ENCODE results near the gene UTP20. TPM values are rescaled to one million over a fixed set of nuclear protein-coding genes. Genes with fewer than 3 reads are reported as not detected.
A peak's percentile ranks its signal among the peaks of the same experiment; 100 is the strongest.
"Not testable (repeated sequence)": the region's sequence is repeated elsewhere in the genome, so short reads cannot be mapped to it uniquely, and the experiment has no call there.

UTP20 gene
- total RNA-seq, 1 donor from 2014 or later = 16.2 TPM

DNA sequence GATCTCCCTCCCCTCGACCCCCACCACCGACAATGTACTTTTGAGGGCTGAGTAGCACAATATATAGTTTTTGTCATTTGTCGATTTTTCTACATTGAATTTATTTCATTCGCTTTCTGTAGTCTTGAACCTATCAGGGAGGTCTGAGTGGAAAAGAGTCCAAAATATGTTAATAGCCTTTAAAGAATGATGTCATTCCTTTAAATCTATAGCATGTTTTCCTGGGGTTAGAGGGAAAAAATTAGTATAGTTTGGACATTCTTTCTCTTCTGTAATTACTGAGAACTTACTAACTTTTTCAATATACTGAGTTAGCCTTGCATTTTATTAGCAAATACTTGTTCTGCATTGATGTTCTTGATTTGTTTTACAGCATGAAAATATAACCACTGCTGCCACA, 71.8 kb downstream of the UTP20 start:
- H3K27me3 ChIP-seq (ENCODE audit: control insufficient read depth in 3 of 3, insufficient read depth in 3 of 3, low read length in 3 of 3) = no peaks in the 10 kb centered on the region
- peaks cover 9 to 45% (median 33%) of the 10 kb centered on the region in 3 donors for H3K36me3 ChIP-seq (ENCODE audit: control insufficient read depth in 3 of 3, insufficient read depth in 3 of 3, low read length in 3 of 3)
- H3K4me3 ChIP-seq (ENCODE audit: low read length in 3 of 3) = no peak overlapping the region
- H3K4me1 ChIP-seq (ENCODE audit: control insufficient read depth in 3 of 3, insufficient read depth in 3 of 3, low read length in 3 of 3) = no peaks in the 10 kb centered on the region
- no peak overlapping the region for H3K27ac ChIP-seq (ENCODE audit: low read depth, low read length)
- H3K9me3 ChIP-seq (ENCODE audit: control insufficient read depth in 3 of 3, low read length in 3 of 3) = no peaks in the 10 kb centered on the region
- no peak overlapping the region for H3K9ac ChIP-seq (ENCODE audit: low read depth in 1 of 3, low read length in 3 of 3)

DNA sequence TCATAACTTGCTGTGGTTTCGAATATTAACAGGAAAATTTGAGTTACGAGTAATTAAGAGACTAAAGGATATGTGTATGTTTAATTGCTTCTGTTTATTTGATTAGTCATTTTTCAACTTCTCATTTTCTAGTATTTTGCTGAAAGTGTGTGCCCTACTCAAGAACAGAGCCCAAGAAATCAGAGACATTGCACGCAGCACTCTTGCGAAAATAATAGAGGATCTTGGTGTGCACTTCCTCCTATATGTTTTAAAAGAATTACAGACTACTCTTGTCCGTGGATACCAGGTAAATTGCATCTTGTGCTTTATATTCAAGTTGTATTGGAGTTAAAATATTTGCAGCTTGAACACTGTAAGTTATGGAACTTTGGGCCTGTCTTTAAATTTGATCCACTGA, 76.9 kb downstream of the UTP20 start:
- no peak overlapping the region for H3K4me3 ChIP-seq (ENCODE audit: low read length in 3 of 3)
- H3K36me3 ChIP-seq (ENCODE audit: control insufficient read depth in 3 of 3, insufficient read depth in 3 of 3, low read length in 3 of 3) = peaks cover 19 to 32% (median 27%) of the 10 kb centered on the region in 3 donors
- no peaks in the 10 kb centered on the region for H3K4me1 ChIP-seq (ENCODE audit: control insufficient read depth in 3 of 3, insufficient read depth in 3 of 3, low read length in 3 of 3)
- H3K27ac ChIP-seq (ENCODE audit: low read depth, low read length) = no peak overlapping the region
- no peaks in the 10 kb centered on the region for H3K9me3 ChIP-seq (ENCODE audit: control insufficient read depth in 3 of 3, low read length in 3 of 3)
- H3K27me3 ChIP-seq (ENCODE audit: control insufficient read depth in 3 of 3, insufficient read depth in 3 of 3, low read length in 3 of 3) = no peaks in the 10 kb centered on the region
- H3K9ac ChIP-seq (ENCODE audit: low read depth in 1 of 3, low read length in 3 of 3) = no peak overlapping the region

DNA sequence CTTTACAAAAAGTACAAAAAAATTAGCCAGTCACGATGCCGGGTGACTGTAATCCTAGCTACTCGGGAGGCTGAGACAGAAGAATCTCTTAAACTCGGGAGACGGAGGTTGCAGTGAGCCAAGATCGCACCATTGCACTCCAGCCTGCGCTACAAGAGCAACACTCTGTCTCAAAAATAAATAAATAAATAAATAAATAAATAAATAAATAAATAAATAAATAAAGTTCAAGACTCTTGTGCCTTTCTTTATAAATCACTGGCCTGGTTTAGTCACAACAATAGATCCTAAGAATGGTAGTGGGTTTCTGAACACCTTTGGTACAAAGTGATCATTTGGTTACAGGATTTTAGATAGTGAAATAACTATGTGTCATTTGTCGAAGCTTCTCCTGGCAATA, 81.5 kb downstream of the UTP20 start:
- no peak overlapping the region for H3K27ac ChIP-seq (ENCODE audit: low read depth, low read length)
- no peaks in the 10 kb centered on the region for H3K9me3 ChIP-seq (ENCODE audit: control insufficient read depth in 3 of 3, low read length in 3 of 3)
- H3K4me1 ChIP-seq (ENCODE audit: control insufficient read depth in 3 of 3, insufficient read depth in 3 of 3, low read length in 3 of 3) = no peaks in the 10 kb centered on the region
- no peaks in the 10 kb centered on the region for H3K27me3 ChIP-seq (ENCODE audit: control insufficient read depth in 3 of 3, insufficient read depth in 3 of 3, low read length in 3 of 3)
- H3K9ac ChIP-seq (ENCODE audit: low read depth in 1 of 3, low read length in 3 of 3) = no peak overlapping the region
- peaks cover 23 to 43% (median 35%) of the 10 kb centered on the region in 3 donors for H3K36me3 ChIP-seq (ENCODE audit: control insufficient read depth in 3 of 3, insufficient read depth in 3 of 3, low read length in 3 of 3)
- H3K4me3 ChIP-seq (ENCODE audit: low read length in 3 of 3) = no peak overlapping the region

DNA sequence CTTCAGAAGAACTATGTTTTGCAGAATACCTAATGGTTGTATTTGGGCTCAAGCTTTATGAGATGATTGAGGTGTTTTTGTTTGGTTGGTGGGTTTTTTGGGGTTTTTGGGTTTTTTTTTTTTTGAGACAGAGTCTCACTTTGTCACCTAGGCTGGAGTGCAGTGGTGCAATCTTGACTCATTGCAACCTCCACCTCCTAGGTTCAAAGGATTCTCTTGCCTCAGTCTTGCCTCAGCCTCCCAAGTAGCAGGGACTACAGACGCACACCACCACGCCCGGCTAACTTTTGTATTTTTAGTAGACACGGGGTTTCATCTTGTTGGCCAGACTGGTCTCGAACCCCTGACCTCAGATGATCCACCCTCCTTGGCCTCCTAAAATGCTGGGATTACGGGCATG, 88.1 kb downstream of the UTP20 start:
- Histone ChIP-seq H3K27ac (ENCODE audit: low read depth, low read length) (no peak overlapping the region), H3K4me3 (ENCODE audit: low read length in 3 of 3) (no peak overlapping the region), H3K4me1 (ENCODE audit: control insufficient read depth in 3 of 3, insufficient read depth in 3 of 3, low read length in 3 of 3) (peaks cover 0 to 7% (median 5%) of the 10 kb centered on the region in 3 donors), H3K9ac (ENCODE audit: low read depth in 1 of 3, low read length in 3 of 3) (no peak overlapping the region), H3K27me3 (ENCODE audit: control insufficient read depth in 3 of 3, insufficient read depth in 3 of 3, low read length in 3 of 3) (no peaks in the 10 kb centered on the region), H3K9me3 (ENCODE audit: control insufficient read depth in 3 of 3, low read length in 3 of 3) (no peaks in the 10 kb centered on the region), H3K36me3 (ENCODE audit: control insufficient read depth in 3 of 3, insufficient read depth in 3 of 3, low read length in 3 of 3) (peaks cover 28 to 59% (median 55%) of the 10 kb centered on the region in 3 donors)

DNA sequence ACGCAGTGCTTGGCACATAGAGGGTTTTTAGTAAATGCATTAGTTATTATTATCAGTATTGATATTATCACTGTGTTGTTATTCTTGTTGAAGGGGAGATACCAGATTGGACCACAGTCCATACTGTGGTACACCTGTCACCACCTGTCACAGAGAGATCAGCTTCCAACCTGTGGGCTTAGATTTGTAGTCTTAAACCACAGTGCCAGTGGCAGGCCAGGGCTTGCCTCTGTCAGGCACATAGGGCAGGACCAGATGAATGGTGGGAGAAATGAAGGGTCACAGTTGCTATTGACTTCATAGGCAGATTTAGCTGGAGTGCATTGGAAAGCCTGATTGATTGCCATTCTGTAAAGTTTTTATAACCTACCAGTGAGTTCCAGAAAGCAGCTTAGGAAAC, 92.5 kb downstream of the UTP20 start:
- H3K27me3 ChIP-seq (ENCODE audit: control insufficient read depth in 3 of 3, insufficient read depth in 3 of 3, low read length in 3 of 3) = no peaks in the 10 kb centered on the region
- no peak overlapping the region for H3K4me3 ChIP-seq (ENCODE audit: low read length in 3 of 3)
- no peak overlapping the region for H3K9ac ChIP-seq (ENCODE audit: low read depth in 1 of 3, low read length in 3 of 3)
- H3K4me1 ChIP-seq (ENCODE audit: control insufficient read depth in 3 of 3, insufficient read depth in 3 of 3, low read length in 3 of 3) = peaks cover 0 to 7% (median 5%) of the 10 kb centered on the region in 3 donors
- H3K27ac ChIP-seq (ENCODE audit: low read depth, low read length) = no peak overlapping the region
- no peaks in the 10 kb centered on the region for H3K9me3 ChIP-seq (ENCODE audit: control insufficient read depth in 3 of 3, low read length in 3 of 3)
- peaks cover 28 to 57% (median 55%) of the 10 kb centered on the region in 3 donors for H3K36me3 ChIP-seq (ENCODE audit: control insufficient read depth in 3 of 3, insufficient read depth in 3 of 3, low read length in 3 of 3)

DNA sequence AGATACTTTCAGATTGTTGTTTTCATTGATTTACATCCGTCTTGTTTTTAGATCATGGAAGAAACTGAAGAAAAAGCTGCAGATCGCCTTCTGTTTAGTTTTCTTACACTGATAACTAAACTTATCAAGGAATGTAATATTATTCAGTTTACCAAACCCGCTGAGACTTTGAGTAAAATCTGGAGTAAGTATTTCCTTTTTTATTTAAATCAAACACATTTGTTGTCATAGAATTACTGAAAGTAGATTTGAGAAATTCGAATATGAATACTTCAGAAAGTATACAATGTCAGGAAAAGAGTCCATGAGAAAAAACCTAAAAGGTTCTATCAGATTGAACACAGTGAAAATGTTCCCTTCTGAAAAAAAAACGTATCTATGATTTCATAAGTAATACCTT, 95.7 kb downstream of the UTP20 start:
- H3K9me3 ChIP-seq (ENCODE audit: control insufficient read depth in 3 of 3, low read length in 3 of 3) = no peaks in the 10 kb centered on the region
- peaks cover 0 to 7% (median 5%) of the 10 kb centered on the region in 3 donors for H3K4me1 ChIP-seq (ENCODE audit: control insufficient read depth in 3 of 3, insufficient read depth in 3 of 3, low read length in 3 of 3)
- no peak overlapping the region for H3K27ac ChIP-seq (ENCODE audit: low read depth, low read length)
- H3K27me3 ChIP-seq (ENCODE audit: control insufficient read depth in 3 of 3, insufficient read depth in 3 of 3, low read length in 3 of 3) = no peaks in the 10 kb centered on the region
- H3K4me3 ChIP-seq (ENCODE audit: low read length in 3 of 3) = no peak overlapping the region
- H3K9ac ChIP-seq (ENCODE audit: low read depth in 1 of 3, low read length in 3 of 3) = no peak overlapping the region
- peaks cover 34 to 57% (median 42%) of the 10 kb centered on the region in 3 donors for H3K36me3 ChIP-seq (ENCODE audit: control insufficient read depth in 3 of 3, insufficient read depth in 3 of 3, low read length in 3 of 3)

GRCh38 chr12:101379149-101379548, 99.2 kb downstream of the UTP20 start:
- no peaks in the 10 kb centered on the region for H3K27me3 ChIP-seq (ENCODE audit: control insufficient read depth in 3 of 3, insufficient read depth in 3 of 3, low read length in 3 of 3)
- peaks cover 31 to 67% (median 44%) of the 10 kb centered on the region in 3 donors for H3K36me3 ChIP-seq (ENCODE audit: control insufficient read depth in 3 of 3, insufficient read depth in 3 of 3, low read length in 3 of 3)

DNA sequence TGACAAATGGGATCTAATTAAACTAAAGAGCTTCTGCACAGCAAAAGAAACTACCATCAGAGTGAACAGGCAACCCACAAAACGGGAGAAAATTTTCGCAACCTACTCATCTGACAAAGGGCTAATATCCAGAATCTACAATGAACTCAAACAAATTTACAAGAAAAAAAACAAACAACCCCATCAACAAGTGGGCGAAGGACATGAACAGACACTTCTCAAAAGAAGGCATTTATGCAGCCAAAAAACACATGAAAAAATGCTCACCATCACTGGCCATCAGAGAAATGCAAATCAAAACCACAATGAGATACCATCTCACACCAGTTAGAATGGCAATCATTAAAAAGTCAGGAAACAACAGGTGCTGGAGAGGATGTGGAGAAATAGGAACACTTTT, 111.3 kb downstream of the UTP20 start:
- not testable (repeated sequence) for H3K27me3 ChIP-seq (ENCODE audit: control insufficient read depth in 3 of 3, insufficient read depth in 3 of 3, low read length in 3 of 3); H3K9me3 ChIP-seq (ENCODE audit: control insufficient read depth in 3 of 3, low read length in 3 of 3); H3K4me1 ChIP-seq (ENCODE audit: control insufficient read depth in 3 of 3, insufficient read depth in 3 of 3, low read length in 3 of 3); H3K4me3 ChIP-seq (ENCODE audit: low read length in 3 of 3); H3K9ac ChIP-seq (ENCODE audit: low read depth in 1 of 3, low read length in 3 of 3); H3K27ac ChIP-seq (ENCODE audit: low read depth, low read length)
- H3K36me3 ChIP-seq (ENCODE audit: control insufficient read depth in 3 of 3, insufficient read depth in 3 of 3, low read length in 3 of 3) = peaks cover 5 to 36% (median 24%) of the 10 kb centered on the region in 3 donors

More at GRCh38 chr12:101379149-101379548, 99.2 kb downstream of the UTP20 start:
- no peaks in the 10 kb centered on the region for H3K9me3 ChIP-seq (ENCODE audit: control insufficient read depth in 3 of 3, low read length in 3 of 3)
- no peak overlapping the region for H3K27ac ChIP-seq (ENCODE audit: low read depth, low read length)
- no peak overlapping the region for H3K9ac ChIP-seq (ENCODE audit: low read depth in 1 of 3, low read length in 3 of 3)
- no peak overlapping the region for H3K4me3 ChIP-seq (ENCODE audit: low read length in 3 of 3)
- H3K4me1 ChIP-seq (ENCODE audit: control insufficient read depth in 3 of 3, insufficient read depth in 3 of 3, low read length in 3 of 3) = no peaks in the 10 kb centered on the region

DNA sequence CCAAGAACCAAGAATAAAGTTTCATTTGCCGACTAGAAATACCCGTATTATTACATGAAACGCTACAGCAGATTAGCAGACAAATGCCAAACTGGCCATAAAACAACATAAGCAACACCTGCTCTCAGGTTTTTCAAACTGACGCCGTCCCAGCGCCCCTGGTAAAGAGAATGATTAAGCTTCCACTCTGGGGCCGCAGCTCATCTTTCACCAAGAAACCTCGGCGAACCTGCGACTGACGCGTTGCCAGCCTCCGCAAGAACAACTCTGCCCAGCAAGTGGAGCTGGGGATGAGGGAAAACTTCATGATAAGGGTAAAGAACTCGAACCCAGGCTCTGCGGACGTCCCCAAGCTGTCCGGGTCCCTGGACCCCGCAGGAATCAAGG, 127.1 kb downstream of the UTP20 start:
- Histone ChIP-seq H3K36me3 (ENCODE audit: control insufficient read depth in 3 of 3, insufficient read depth in 3 of 3, low read length in 3 of 3) (no peaks in the 10 kb centered on the region), H3K9ac (ENCODE audit: low read depth in 1 of 3, low read length in 3 of 3) (peak overlapping the region; percentile 90 to 97 (median 97)), H3K4me1 (ENCODE audit: control insufficient read depth in 3 of 3, insufficient read depth in 3 of 3, low read length in 3 of 3) (peaks cover 10 to 14% (median 11%) of the 10 kb centered on the region in 3 donors), H3K27ac (ENCODE audit: low read depth, low read length) (peak overlapping the region; percentile 94), H3K9me3 (ENCODE audit: control insufficient read depth in 3 of 3, low read length in 3 of 3) (no peaks in the 10 kb centered on the region), H3K4me3 (ENCODE audit: low read length in 3 of 3) (peak overlapping the region; percentile 96 to 99 (median 97)), H3K27me3 (ENCODE audit: control insufficient read depth in 3 of 3, insufficient read depth in 3 of 3, low read length in 3 of 3) (no peaks in the 10 kb centered on the region)

DNA sequence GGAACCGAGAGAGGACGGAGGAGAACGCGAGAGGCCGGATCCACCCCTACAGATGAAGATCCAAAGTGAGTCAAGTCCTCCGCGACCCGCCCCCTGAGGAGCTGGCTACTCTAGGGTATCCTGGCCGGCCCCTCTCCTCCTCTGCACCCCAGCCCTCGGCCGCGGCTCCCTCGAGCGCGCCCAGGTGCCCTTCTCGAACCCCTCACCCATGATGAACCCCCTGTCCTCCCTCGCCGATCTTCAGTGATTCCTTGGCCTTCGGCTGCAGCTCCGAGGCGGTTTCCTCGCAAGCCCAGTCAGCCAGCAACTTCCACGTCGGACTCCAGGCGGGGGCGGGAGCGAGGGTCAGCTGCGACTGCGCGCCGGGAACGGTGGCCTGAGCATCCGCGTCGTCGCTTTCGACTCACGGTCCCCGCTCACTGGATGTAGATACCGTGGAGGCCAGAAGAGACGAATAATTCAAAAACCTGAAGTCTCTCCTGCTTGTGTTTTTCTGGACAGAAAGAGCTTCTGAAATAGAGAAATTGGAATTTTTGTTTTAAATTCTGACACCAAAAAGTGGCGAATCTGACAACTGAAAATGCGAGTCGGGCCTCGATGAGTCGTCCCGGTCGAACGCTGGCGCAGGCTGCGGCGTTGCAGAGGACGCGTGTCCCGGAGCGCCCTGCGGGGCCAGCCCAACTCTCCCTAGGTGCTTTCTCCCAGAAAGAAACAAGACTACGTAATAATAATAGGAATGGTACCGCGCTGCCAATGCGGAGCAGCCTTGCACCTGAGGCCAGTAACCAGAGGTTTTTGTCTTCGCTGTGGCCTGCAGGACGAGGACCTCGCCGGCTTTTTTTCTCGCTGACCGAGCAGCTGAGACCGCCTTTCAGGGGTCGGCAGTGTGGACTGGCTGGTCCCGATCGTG, 127.8 kb downstream of the UTP20 start, which contains the start of gene ARL1:
ARL1 (minus strand) TSS at position 337 of the 910 bp plus-strand sequence; CDS start at position 210, 127 bp downstream.
- Histone ChIP-seq H3K27ac (ENCODE audit: low read depth, low read length) (peak within 1 kb of the TSS; percentile 94), H3K4me1 (ENCODE audit: control insufficient read depth in 3 of 3, insufficient read depth in 3 of 3, low read length in 3 of 3) (peaks cover 10 to 14% (median 11%) of the 10 kb centered on the region in 3 donors), H3K9me3 (ENCODE audit: control insufficient read depth in 3 of 3, low read length in 3 of 3) (no peaks in the 10 kb centered on the region), H3K9ac (ENCODE audit: low read depth in 1 of 3, low read length in 3 of 3) (peak within 1 kb of the TSS; percentile 90 to 97 (median 97)), H3K27me3 (ENCODE audit: control insufficient read depth in 3 of 3, insufficient read depth in 3 of 3, low read length in 3 of 3) (no peaks in the 10 kb centered on the region), H3K36me3 (ENCODE audit: control insufficient read depth in 3 of 3, insufficient read depth in 3 of 3, low read length in 3 of 3) (no peaks in the 10 kb centered on the region), H3K4me3 (ENCODE audit: low read length in 3 of 3) (peak within 1 kb of the TSS; percentile 96 to 99 (median 97))

Measured in skeletal muscle tissue (tissue), 4 donors.